B cell (primary cell): Measurements from ENCODE around the gene SLC38A1. TPM values are rescaled to one million over a fixed set of nuclear protein-coding genes. Genes with fewer than 3 reads are reported as not detected.

Experiments
- ATAC-seq: fragments of 200-7000 bp; cut with Tn5 transposase; one replicate; pipeline ENCODE4 v1.10.0; 2021; ENCODE audit warnings: low read depth, mild to moderate bottlenecking, moderate number of reproducible peaks, moderate library complexity
- CTCF ChIA-PET: fragments of 350-600 bp; sonication (Branson Sonifier 250); formaldehyde crosslinking; loops from one replicate; lab custom pipeline; 2021; ENCODE audit warnings: antibody characterized with exemption, inconsistent platforms; lab: Charles Lee
- POLR2A ChIA-PET: fragments of 350-600 bp; sonication (Branson Sonifier 250); formaldehyde crosslinking; loops from one replicate; lab custom pipeline; 2021; ENCODE audit warnings: antibody characterized with exemption; lab: Charles Lee
- DNase-seq: peaks from one replicate; pipeline ENCODE4 v3.0.0; 2013
- H2AFZ ChIP-seq: 2 replicates; pipeline ENCODE4 v1.6.1; 2012; ENCODE audit warnings: mild to moderate bottlenecking, low read depth, low read length; ENCODE audit not compliant: insufficient read depth, poor library complexity, severe bottlenecking
- H3K27ac ChIP-seq, 2 donors: 1 replicate in 1 of 2; 2 replicates in 1 of 2; pipeline ENCODE4 v1.5.1; 2012 to 2013; ENCODE audit warnings: low read length in 2 of 2, mild to moderate bottlenecking in 2 of 2, moderate library complexity in 1 of 2
- H3K27me3 ChIP-seq, 4 experiments: fragments of 200-600 bp in 1 of 4; sonication (generic) in 1 of 4; replicated peaks in 1 of 4; 1 replicate in 2 of 4; 2 replicates in 2 of 4; pipeline versions ENCODE4 v1.6.1 to v1.7.0; 2013 to 2016; ENCODE audit warnings: low read length in 3 of 4, mild to moderate bottlenecking in 2 of 4, mixed read lengths in 1 of 4, moderate library complexity in 1 of 4; ENCODE audit not compliant: insufficient read depth in 4 of 4, control insufficient read depth in 3 of 4; ENCODE audit errors: control extremely low read depth in 1 of 4
- H3K36me3 ChIP-seq, 2 experiments: replicated peaks in 1 of 2; 1 replicate in 1 of 2; 2 replicates in 1 of 2; pipeline versions ENCODE4 v1.6.1 to v1.7.1; 2013; ENCODE audit warnings: low read length in 1 of 2; ENCODE audit not compliant: insufficient read depth in 2 of 2, control insufficient read depth in 1 of 2; ENCODE audit errors: control extremely low read depth in 1 of 2, extremely low read depth in 1 of 2
- H3K4me1 ChIP-seq, 2 donors: fragments of 200-600 bp in 1 of 2; sonication (generic) in 1 of 2; 1 replicate in 1 of 2; 2 replicates in 1 of 2; pipeline versions ENCODE4 v1.5.1 to v1.6.1; 2013 to 2017; ENCODE audit warnings: low read length in 2 of 2; ENCODE audit not compliant: control insufficient read depth in 2 of 2, insufficient read depth in 2 of 2
- H3K4me2 ChIP-seq: replicated peaks from 2 replicates; pipeline ENCODE3; 2012; ENCODE audit warnings: mild to moderate bottlenecking, low read depth, low read length; ENCODE audit not compliant: poor library complexity, severe bottlenecking
- H3K4me3 ChIP-seq, 5 experiments: fragments of 200-600 bp in 1 of 5; sonication (generic) in 1 of 5; 1 replicate in 3 of 5; 2 replicates in 2 of 5; pipeline versions ENCODE4 v1.5.1 to v1.7.0; 2011 to 2016; ENCODE audit warnings: low read length in 4 of 5, mild to moderate bottlenecking in 4 of 5, low read depth in 2 of 5, control low read depth in 1 of 5, moderate library complexity in 1 of 5; ENCODE audit not compliant: insufficient read depth in 1 of 5; ENCODE audit errors: control extremely low read depth in 1 of 5, extremely low read depth in 1 of 5
- H3K79me2 ChIP-seq: fragments of 200-600 bp; sonication (generic); one replicate; pipeline ENCODE4 v1.6.0; 2016; ENCODE audit warnings: low read length; ENCODE audit not compliant: control insufficient read depth, insufficient read depth
- H3K9ac ChIP-seq: fragments of 200-600 bp; sonication (generic); 2 replicates; pipeline ENCODE4 v1.6.1; 2017; ENCODE audit warnings: mild to moderate bottlenecking, low read length, moderate library complexity
- H3K9me3 ChIP-seq, 3 donors: one replicate each; pipeline versions ENCODE4 v1.6.1 to v1.7.1; 2013; ENCODE audit warnings: low read length in 2 of 3; ENCODE audit not compliant: control insufficient read depth in 2 of 3, insufficient read depth in 1 of 3; ENCODE audit errors: control extremely low read depth in 1 of 3
- H4K20me1 ChIP-seq: 2 replicates; pipeline ENCODE4 v1.6.0; 2012; ENCODE audit warnings: mild to moderate bottlenecking, low read length; ENCODE audit not compliant: insufficient read depth, control insufficient read depth, poor library complexity, severe bottlenecking
- H3K27ac Mint-ChIP-seq: one replicate; pipeline ENCODE4 v1.8.0; 2021; ENCODE audit warnings: mixed read lengths
- H3K27me3 Mint-ChIP-seq: one replicate; pipeline ENCODE4 v1.8.0; 2021; ENCODE audit warnings: mixed read lengths
- H3K4me1 Mint-ChIP-seq: one replicate; pipeline ENCODE4 v1.8.0; 2021; ENCODE audit warnings: mixed read lengths
- H3K4me3 Mint-ChIP-seq: one replicate; pipeline ENCODE4 v1.8.0; 2021; ENCODE audit warnings: mixed read lengths
- H3K9me3 Mint-ChIP-seq: one replicate; pipeline ENCODE4 v1.8.0; 2022; ENCODE audit warnings: mixed read lengths; ENCODE audit not compliant: insufficient read depth
- EZH2 ChIP-seq: IDR thresholded peaks from 2 replicates; pipeline ENCODE4 v1.6.1; 2012; ENCODE audit warnings: borderline replicate concordance, low read depth, mild to moderate bottlenecking, moderate library complexity, low read length; ENCODE audit not compliant: insufficient read depth, poor library complexity, severe bottlenecking
- WGBS: methylation state at CpG from one replicate; pipeline ENCODE4 v1.1.5; 2013; ENCODE audit warnings: missing lambda C conversion rate; ENCODE audit not compliant: insufficient coverage; 5-methylcytosine and 5-hydroxymethylcytosine counted together
- intact Hi-C: fragments of 100-400 bp; cut with micrococcal nuclease; formaldehyde crosslinking; loops from one replicate; pipeline ENCODE4 v1.10.0; 2022
- polyA plus RNA-seq: library from polyadenylated mRNA; depleted of rRNA; stranded (reverse); fragments of >200 nt; gene quantifications from 2 replicates; pipeline ENCODE4 v1.2.3, GENCODE V29; 2012
- total RNA-seq, 2 donors: library from RNA; stranded (reverse); fragments of 120-200 nt in 1 of 2; gene quantifications; 1 replicate in 1 of 2; 2 replicates in 1 of 2; pipeline versions ENCODE4 v1.2.3 to v1.2.4, GENCODE V29; 2013 to 2022
- TF ChIP-seq, protein P1 (sequence below): fragments of 200-600 bp; IDR thresholded peaks from one replicate; pipeline ENCODE4 v1.8.0; 2022; ENCODE audit warnings: antibody characterized with exemption, mild to moderate bottlenecking

Gene SLC38A1
- total and polyA plus RNA-seq, 2 donors (not counting 1 experiment from before 2014, with no cell fraction given): 38.1 to 205 TPM

- Histone ChIP-seq H3K4me2 (no peak overlapping the region), H3K4me1 (no peaks in the 10 kb centered on the region), H3K4me3 (no peak overlapping the region), H3K36me3 (no peaks in the 10 kb centered on the region), H3K79me2 (no peaks in the 10 kb centered on the region), H4K20me1 (no peaks in the 10 kb centered on the region), H3K9me3 (peaks cover 0 to 5% (median 0%) of the 10 kb centered on the region in 3 donors), H3K27me3 (no peaks in the 10 kb centered on the region), H2AFZ (no peak overlapping the region), H3K9ac (no peak overlapping the region), H3K27ac (no peak overlapping the region)
- DNase-seq (no peak), ATAC-seq (no peak)
- Mint-ChIP-seq H3K27me3 (peaks cover 9% of the 10 kb centered on the region), H3K9me3 (peaks cover 4% of the 10 kb centered on the region), H3K4me1 (no peaks in the 10 kb centered on the region), H3K27ac (no peak overlapping the region), H3K4me3 (no peak overlapping the region)
- ChIA-PET POLR2A (no interaction called here), CTCF (interaction anchor here (1.5 kb wide), 1 partner anchor 14 kb away, joined by 3 read pairs; no protein-coding TSS in a partner anchor)
- intact Hi-C loops: no loop called here
- TF ChIP-seq EZH2: no peak
- TF ChIP-seq, protein P1, sequence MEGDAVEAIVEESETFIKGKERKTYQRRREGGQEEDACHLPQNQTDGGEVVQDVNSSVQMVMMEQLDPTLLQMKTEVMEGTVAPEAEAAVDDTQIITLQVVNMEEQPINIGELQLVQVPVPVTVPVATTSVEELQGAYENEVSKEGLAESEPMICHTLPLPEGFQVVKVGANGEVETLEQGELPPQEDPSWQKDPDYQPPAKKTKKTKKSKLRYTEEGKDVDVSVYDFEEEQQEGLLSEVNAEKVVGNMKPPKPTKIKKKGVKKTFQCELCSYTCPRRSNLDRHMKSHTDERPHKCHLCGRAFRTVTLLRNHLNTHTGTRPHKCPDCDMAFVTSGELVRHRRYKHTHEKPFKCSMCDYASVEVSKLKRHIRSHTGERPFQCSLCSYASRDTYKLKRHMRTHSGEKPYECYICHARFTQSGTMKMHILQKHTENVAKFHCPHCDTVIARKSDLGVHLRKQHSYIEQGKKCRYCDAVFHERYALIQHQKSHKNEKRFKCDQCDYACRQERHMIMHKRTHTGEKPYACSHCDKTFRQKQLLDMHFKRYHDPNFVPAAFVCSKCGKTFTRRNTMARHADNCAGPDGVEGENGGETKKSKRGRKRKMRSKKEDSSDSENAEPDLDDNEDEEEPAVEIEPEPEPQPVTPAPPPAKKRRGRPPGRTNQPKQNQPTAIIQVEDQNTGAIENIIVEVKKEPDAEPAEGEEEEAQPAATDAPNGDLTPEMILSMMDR: no peak
- WGBS: 84% methylated on average over 4 of the region's 5 CpGs
Measured at GRCh38 chr12:46318037-46318436, 49.2 kb upstream of the SLC38A1 start.

DNA sequence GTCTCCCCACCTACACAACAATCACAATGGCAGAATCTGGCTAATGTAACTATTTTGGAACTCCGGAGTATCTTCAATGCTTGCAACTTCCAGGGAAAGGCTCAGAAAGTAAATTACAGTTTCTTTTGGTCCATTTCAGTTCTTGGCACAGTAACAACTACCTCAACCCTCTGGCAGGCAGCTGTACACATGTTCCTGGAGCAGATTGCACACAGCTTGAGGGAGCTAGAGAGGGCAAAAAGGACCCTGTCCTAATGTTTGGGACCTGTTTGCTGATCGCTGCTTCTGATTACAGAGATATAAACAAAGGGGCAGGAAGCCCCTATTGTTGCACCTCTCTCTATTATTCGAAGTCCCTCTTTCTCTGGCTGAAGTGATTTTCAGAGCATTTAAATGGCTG is 35.2 kb upstream of the SLC38A1 start:
- WGBS: 100% methylated on average over 2 of the region's 3 CpGs
- Histone ChIP-seq H3K27ac (no peak overlapping the region), H3K4me2 (no peak overlapping the region), H3K9ac (no peak overlapping the region), H3K79me2 (no peaks in the 10 kb centered on the region), H2AFZ (no peak overlapping the region), H3K4me1 (peaks cover 18 to 20% of the 10 kb centered on the region in 2 donors), H3K4me3 (no peak overlapping the region), H3K36me3 (no peaks in the 10 kb centered on the region), H3K27me3 (no peaks in the 10 kb centered on the region), H3K9me3 (peaks cover 0 to 6% (median 3%) of the 10 kb centered on the region in 3 donors), H4K20me1 (no peaks in the 10 kb centered on the region)
- ATAC-seq (no peak), DNase-seq (no peak)
- Mint-ChIP-seq H3K4me1 (peaks cover 23% of the 10 kb centered on the region), H3K9me3 (peaks cover 7% of the 10 kb centered on the region), H3K27ac (no peak overlapping the region), H3K4me3 (no peak overlapping the region), H3K27me3 (no peaks in the 10 kb centered on the region)
- no peak for TF ChIP-seq EZH2
- TF ChIP-seq, protein P1: no peak
- ChIA-PET CTCF (interaction anchor here (1.3 to 9.0 kb wide), 10 partner anchors 9 to 232 kb away, joined by 3 to 95 read pairs (median 6); partner anchors contain the start of gene SLC38A1), POLR2A (no interaction called here)
- intact Hi-C loops: no loop called here
